ENCODE measurements around the gene PNMA8B.
A peak's percentile ranks its signal among the peaks of the same experiment; 100 is the strongest.
"Not testable (repeated sequence)": the region's sequence is repeated elsewhere in the genome, so short reads cannot be mapped to it uniquely, and the experiment has no call there.

The PNMA8B gene

GRCh38 chr19:46495786-46496099, at the start of gene PNMA8B:
TSS of gene PNMA8B (minus strand) at chr19:46495867. CDS start at chr19:46495465, 402 bp downstream.
- FAIRE-seq (no peak), DNase-seq (ENCODE audit: insufficient read length, low spot score) (no peak)

GRCh38 chr19:46544651-46545050, 49.0 kb upstream of the PNMA8B start:
- FAIRE-seq (no peak), DNase-seq (ENCODE audit: insufficient read length, low spot score) (no peak)

DNA sequence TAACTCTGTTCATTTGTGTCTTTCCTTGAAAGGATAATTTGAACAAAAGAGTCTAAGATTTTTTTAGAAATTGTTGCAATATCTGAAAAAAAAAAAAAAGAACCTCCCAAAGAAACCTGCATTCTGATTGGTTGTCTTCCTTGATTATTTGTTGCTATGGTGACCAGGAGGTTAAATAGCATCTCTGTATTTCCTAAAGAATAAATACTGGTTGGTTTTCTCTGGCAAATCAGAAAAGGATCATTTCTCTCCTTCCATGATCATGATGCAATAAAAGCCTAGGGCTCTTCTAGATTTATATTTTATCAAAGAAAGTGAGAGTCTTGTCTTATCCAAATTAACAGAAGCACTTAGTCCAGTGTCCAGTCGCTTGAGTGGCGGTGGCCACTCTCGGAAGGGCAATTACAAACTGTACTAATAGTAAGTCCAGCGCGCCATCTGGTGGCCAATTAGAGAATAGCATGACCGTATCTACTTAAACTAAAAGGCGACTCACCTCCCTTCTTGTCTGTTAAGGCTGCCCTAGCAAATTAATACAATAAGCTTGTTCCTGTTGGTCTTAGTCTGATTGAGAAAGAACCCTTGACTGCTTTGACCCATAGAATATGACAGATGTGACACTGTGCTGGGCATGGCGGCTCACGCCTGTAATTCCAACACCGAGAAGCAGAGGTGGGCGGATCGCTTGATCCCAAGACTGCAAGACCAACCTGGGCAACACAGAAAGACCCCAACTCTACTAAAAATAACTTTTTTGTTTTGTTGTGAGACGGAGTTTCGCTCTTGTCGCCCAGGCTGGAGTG, 47.0 kb upstream of the PNMA8B start:
- FAIRE-seq = peak; percentile 33

DNA sequence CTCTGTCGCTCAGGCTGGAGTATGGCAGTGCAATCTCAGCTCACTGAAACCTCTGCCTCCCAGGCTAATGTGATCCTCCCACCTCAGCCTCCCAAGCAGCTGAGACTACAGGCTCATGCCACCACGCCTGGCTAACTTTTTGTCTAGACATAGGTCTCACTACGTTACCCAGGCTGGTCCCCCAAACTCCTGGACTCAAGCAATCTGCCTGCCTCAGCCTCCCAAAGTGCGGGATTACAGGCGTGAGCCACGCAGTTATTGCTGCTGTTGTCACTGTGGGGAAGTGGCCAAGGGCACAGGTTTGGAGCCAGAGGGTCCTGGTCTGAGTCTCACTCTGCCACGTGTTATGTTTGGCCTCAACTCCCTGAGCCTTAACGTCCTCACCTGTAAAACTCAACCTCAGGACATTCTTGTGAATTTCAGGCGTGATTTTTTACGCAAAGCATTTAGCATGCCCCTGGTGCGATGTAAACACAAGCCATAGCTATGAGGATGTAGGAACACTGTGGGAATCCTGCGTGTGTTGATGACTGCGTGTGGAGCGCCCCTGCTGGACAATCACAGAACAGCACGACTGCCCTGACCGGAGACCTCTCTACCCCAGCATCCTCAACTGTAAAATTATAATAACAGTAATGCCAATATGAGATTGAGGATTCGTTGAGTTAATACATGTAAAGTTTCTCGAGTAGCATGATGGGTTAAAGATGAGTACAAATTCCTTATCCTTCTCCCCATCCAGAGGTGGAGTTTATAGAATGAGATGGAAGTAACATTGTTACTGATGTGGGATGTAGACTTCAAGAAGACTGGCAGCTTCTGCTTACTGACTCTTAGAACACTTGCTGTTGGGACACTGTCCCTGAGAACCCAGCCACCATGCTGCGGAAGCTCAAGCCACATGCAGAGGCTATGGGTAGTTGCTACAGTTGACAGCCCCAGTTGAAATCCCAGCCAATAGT, 41.8 kb upstream of the PNMA8B start:
- FAIRE-seq = peak; percentile 69
- peak; percentile 41 for DNase-seq (ENCODE audit: insufficient read length, low spot score)

More for the DNA sequence above, 47.0 kb upstream of the PNMA8B start:
- DNase-seq (ENCODE audit: insufficient read length, low spot score) = peak; percentile 67

- DNase-seq (ENCODE audit: insufficient read length, low spot score) (no peak), FAIRE-seq (no peak)
Measured at GRCh38 chr19:46536391-46536790, 40.7 kb upstream of the PNMA8B start.

DNA sequence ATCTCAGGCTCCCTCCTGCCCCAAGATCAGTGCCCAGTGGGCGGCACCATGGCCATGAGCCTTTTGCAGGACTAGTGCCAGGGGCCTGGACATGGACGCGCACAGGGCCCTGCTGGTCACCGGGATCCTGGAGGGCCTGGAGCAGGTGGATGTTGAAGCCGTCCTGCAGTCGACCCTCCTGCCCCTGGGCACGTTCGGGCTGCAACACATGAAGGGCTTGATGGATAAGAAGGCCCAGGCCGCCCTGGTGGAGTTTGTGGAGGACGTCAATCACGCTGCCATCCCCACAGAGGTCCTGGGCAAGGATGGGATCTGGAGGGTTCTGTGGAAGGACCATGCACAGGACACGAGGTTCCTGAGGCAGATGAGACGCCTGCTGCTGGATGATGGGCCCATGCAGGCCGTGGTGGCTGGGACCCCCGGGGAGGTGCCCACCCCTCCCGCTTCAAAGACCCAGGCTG, 38.0 kb upstream of the PNMA8B start:
- no peak for DNase-seq (ENCODE audit: insufficient read length, low spot score)
- no peak for FAIRE-seq

- DNase-seq (ENCODE audit: insufficient read length, low spot score) (no peak), FAIRE-seq (no peak)
Measured at GRCh38 chr19:46533078-46533620, 37.5 kb upstream of the PNMA8B start.

DNA sequence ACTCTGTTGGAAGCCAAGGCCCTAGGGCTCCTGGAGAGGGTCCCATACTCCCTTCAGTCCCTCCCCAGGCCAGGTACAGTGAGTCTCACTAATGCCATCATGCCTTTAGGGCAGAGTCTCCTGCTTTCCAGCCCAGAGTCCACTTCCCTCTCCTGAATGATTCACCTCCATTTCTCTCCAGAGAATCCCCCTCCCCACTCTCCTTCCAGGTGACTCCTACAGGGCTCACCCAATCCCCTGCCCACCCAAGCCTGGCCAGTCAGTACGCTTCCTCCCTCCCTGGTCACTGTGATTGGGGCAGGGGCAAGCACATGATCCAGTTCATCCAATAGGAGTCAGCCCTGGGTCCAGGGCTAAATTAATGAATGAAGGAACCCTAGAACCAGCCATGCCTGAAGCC, 35.0 kb upstream of the PNMA8B start:
- FAIRE-seq = no peak
- no peak for DNase-seq (ENCODE audit: insufficient read length, low spot score)

DNA sequence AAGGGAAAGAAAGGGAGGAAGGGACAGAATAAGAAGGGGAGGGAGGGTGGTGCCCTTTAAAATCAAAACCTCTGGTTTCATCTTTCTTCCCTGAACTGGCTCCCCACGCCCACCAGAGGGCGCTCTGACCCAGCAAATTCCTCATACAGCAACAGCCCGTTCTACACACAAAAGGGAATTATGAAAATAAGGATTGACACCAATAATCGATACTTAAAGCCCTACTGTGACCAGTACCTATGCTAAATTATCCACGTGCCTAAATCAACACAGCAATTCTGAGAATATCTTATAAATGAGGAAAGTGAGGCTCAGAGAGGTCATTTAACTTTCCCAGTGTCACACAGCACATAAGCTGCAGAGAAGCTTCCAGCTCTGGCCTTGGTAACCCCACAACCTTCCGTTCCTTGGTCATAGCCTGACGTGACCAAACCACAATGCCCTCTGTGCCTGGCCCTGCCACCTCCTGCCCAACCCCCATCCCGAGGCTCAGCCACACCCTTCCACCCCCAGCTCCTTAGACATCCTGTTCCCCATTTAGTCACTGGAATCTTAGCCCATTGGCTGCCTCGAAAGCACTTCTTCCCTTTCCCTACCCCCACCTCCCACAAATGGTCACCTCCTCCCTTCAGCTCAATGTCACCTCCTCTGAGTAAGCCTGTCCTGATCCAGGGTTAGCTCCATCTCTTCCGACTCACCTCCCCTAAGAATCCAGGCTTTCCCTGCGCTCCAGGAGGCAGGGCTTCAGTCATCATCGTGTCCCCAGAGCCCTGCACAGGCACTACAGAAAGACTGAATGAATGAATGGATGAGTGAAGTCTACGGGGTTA, 34.2 kb upstream of the PNMA8B start:
- no peak for FAIRE-seq

GRCh38 chr19:46528601-46529590, 33.2 kb upstream of the PNMA8B start:
- no peak for DNase-seq (ENCODE audit: insufficient read length, low spot score)
- no peak for FAIRE-seq

More for the DNA sequence above, 34.2 kb upstream of the PNMA8B start:
- DNase-seq (ENCODE audit: insufficient read length, low spot score) = peak; percentile 76

DNA sequence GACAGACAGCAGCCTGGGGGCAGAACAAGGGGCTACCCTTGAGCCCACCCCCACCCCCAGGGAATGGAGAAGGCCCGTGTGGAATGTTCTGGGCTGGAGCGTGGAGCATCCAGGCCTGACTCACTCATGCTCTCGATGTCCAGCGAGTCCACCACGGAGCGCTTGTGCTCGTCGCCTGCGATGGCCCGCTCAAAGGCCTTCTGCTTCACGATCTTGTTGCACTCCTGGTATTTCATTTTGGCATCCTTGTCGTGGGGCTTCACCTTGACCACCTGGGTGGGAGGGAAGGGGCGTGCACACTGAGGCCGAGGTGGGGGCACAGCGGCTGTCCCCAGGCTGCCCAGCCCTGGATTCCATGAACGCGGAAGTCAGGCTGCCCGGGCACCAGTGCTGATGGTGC, 31.1 kb upstream of the PNMA8B start:
- FAIRE-seq = peak; percentile 59
- DNase-seq (ENCODE audit: insufficient read length, low spot score) = not testable (repeated sequence)

DNA sequence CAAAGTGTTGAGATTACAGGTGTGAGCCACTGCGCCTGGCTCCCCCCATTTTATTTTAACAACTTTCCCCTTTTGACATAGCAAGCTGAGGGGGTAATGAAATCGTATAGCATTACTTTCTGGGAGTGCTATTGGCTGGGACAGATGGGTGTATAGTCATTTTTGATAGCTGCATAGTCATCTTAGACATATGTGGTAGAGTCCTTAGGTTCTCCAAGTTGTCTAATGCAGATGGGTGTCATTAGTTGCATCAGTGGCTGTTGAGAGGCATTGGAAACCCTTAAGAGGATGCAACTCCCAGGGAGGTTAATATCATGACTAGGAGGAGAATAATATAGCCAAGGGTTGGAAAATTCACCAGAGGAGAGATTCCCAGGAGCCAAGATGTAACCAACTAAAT, 28.6 kb upstream of the PNMA8B start:
- FAIRE-seq (no peak), DNase-seq (ENCODE audit: insufficient read length, low spot score) (no peak)

DNA sequence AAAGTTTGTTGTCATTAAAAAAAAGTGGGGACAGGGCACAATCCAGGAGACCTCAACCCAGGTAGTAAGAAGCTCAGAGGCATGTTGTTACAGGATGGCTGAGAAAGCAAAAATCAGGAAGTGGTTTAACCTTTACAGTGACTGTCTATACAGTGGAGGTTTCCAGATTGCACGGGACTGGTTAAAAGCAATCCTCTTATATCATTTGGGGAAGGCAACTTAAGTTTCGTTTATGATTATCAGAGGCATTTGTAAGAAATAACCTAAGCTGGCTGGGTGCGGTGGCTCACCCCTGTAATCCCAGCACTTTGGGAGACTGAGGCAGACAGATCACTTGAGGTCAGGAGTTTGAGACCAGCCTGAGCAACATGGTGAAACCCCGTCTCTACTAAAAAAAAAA, 27.3 kb upstream of the PNMA8B start:
- FAIRE-seq; DNase-seq (ENCODE audit: insufficient read length, low spot score): not testable (repeated sequence)

DNA sequence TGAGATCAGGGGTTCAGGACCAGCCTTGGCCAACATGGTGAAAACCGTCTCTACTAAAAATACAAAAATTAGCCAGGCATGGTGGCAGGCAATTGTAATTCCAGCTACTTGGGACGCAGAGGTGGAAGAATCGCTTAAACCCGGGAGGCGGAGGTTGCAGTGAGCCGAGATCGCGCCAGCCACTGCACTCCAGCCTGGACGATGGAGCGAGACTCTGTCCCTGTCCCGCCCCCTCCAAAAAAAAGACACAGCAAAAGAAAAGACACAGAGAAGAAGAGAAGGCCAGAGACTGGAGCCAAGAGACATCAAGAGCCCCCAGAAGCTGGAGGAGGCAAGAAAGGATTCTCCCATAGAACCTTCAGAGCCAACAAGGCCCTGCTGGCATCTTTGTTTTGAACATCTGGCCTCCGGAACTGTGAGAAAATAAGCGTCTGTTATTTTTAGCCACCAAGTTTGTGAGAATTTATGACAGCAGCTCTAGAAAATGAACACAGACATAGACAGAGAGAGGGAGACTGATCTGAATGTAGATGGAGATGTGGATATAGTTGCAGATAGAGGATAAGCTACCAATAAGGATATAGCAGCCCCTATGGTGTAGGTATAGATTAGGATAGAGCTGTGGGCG, 25.7 kb upstream of the PNMA8B start:
- no peak for FAIRE-seq

GRCh38 chr19:46520616-46521015, 24.9 kb upstream of the PNMA8B start:
- FAIRE-seq = no peak
- no peak for DNase-seq (ENCODE audit: insufficient read length, low spot score)

More for the DNA sequence above, 25.7 kb upstream of the PNMA8B start:
- DNase-seq (ENCODE audit: insufficient read length, low spot score) = no peak

- DNase-seq (ENCODE audit: insufficient read length, low spot score) (no peak), FAIRE-seq (no peak)
Measured at GRCh38 chr19:46517471-46517870, 21.8 kb upstream of the PNMA8B start.

GRCh38 chr19:46515879-46516350, 20.2 kb upstream of the PNMA8B start:
- peak; percentile 66 for DNase-seq (ENCODE audit: insufficient read length, low spot score)
- no peak for FAIRE-seq

GRCh38 chr19:46515290-46515609, 19.6 kb upstream of the PNMA8B start:
- FAIRE-seq = no peak

More at GRCh38 chr19:46515290-46515609, 19.6 kb upstream of the PNMA8B start:
- DNase-seq (ENCODE audit: insufficient read length, low spot score) = no peak
